ENCODE results near the gene CDHR1.

DNA sequence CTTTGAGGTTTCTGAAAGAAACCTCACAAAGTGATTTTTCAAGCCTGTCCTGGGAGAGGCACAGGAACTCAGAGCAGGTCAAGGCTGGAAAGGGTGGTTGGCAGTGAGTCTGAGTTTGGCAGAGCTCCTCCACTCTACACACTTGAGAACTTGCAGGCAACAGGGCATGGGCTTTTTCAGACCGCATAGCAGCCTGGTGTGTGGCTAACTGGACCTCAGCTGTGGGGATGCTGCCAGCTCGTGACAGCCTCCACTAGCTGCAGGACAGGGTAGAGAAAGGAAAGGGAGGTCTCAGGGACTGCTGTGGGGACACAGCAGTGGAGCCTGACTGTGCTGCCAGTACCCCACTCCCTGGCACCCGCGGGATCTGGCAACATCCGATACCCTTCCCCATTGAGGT is 2.6 kb downstream of the CDHR1 start:
- TF ChIP-seq, protein P1, sequence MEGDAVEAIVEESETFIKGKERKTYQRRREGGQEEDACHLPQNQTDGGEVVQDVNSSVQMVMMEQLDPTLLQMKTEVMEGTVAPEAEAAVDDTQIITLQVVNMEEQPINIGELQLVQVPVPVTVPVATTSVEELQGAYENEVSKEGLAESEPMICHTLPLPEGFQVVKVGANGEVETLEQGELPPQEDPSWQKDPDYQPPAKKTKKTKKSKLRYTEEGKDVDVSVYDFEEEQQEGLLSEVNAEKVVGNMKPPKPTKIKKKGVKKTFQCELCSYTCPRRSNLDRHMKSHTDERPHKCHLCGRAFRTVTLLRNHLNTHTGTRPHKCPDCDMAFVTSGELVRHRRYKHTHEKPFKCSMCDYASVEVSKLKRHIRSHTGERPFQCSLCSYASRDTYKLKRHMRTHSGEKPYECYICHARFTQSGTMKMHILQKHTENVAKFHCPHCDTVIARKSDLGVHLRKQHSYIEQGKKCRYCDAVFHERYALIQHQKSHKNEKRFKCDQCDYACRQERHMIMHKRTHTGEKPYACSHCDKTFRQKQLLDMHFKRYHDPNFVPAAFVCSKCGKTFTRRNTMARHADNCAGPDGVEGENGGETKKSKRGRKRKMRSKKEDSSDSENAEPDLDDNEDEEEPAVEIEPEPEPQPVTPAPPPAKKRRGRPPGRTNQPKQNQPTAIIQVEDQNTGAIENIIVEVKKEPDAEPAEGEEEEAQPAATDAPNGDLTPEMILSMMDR (conservative IDR thresholded peaks at IDR 0.05): no peak
- TF ChIP-seq EZH2 (IDR thresholded peaks at IDR 0.05; ENCODE audit: low read depth): no peak

Measured in PC-9 (cell line).